Measurements from ENCODE around the gene PIAS3.

GRCh38 chr1:145806844-145807243, 52.0 kb downstream of the PIAS3 start:
- TF ChIP-seq CTCF (IDR thresholded peaks at IDR 0.05; ENCODE audit: poor library complexity, severe bottlenecking) (no peak), POLR2AphosphoS5 (IDR thresholded peaks at IDR 0.05) (no peak), MXI1 (conservative IDR thresholded peaks at IDR 0.05; ENCODE audit: poor library complexity, severe bottlenecking) (no peak), EP300 (conservative IDR thresholded peaks at IDR 0.05; ENCODE audit: poor library complexity, severe bottlenecking) (no peak)
- TF ChIP-seq, protein P1, sequence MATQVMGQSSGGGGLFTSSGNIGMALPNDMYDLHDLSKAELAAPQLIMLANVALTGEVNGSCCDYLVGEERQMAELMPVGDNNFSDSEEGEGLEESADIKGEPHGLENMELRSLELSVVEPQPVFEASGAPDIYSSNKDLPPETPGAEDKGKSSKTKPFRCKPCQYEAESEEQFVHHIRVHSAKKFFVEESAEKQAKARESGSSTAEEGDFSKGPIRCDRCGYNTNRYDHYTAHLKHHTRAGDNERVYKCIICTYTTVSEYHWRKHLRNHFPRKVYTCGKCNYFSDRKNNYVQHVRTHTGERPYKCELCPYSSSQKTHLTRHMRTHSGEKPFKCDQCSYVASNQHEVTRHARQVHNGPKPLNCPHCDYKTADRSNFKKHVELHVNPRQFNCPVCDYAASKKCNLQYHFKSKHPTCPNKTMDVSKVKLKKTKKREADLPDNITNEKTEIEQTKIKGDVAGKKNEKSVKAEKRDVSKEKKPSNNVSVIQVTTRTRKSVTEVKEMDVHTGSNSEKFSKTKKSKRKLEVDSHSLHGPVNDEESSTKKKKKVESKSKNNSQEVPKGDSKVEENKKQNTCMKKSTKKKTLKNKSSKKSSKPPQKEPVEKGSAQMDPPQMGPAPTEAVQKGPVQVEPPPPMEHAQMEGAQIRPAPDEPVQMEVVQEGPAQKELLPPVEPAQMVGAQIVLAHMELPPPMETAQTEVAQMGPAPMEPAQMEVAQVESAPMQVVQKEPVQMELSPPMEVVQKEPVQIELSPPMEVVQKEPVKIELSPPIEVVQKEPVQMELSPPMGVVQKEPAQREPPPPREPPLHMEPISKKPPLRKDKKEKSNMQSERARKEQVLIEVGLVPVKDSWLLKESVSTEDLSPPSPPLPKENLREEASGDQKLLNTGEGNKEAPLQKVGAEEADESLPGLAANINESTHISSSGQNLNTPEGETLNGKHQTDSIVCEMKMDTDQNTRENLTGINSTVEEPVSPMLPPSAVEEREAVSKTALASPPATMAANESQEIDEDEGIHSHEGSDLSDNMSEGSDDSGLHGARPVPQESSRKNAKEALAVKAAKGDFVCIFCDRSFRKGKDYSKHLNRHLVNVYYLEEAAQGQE (IDR thresholded peaks at IDR 0.05; ENCODE audit: borderline replicate concordance): no peak

All from neural cell (in vitro differentiated cells).